ENCODE measurements around the gene EIF5A.

EIF5A gene

DNA sequence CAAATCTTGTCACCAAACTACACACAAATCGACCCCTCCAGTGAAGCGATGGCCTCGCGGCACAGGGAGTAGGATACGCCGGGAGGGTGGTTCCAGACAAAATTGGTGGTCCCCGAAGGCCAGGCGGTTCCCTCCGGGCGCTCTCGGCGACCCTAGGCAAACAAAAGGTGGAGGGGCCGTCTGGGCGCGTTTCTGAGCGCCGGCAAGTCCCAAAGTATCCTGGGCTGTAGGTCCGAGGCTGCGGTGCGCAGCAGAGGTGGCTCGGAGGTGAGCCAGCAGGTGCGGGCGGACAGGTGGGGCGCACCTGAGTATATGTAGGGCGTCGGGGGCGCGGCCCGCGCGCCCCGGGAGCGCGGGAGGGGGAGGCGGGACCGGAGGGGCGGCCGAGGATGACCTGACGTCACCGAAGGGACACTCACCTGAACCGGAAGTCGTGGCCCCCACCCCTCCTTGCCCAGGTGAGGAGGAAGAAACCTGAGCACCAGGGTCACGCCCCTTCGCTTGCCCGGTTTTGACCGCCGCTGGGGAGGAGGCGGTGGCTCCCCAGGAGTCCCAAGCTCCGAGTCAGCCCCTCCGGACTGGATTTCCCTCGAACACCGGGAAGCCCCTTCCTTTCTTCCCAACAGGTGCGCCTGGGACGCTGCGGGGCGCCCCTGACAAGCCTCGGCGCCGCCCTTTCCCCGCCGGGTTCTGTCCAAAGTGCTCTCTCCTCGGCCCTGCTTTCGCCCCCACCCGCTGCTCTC is 45.1 kb upstream of the EIF5A start, which contains the start of gene CLDN7:
Gene CLDN7 (minus strand): TSS at position 287 of the 743 bp plus-strand sequence. CDS start 435 bp downstream, outside the sequence.
- DNase-seq (ENCODE audit: low spot score), result peak; percentile 55
- no peak for TF ChIP-seq CTCF (IDR thresholded peaks at IDR 0.05; ENCODE audit: extremely low read depth, missing control alignments)

- peak; percentile 40 for DNase-seq (ENCODE audit: low spot score)
- TF ChIP-seq CTCF (IDR thresholded peaks at IDR 0.05; ENCODE audit: extremely low read depth, missing control alignments), result no peak
These were observed 44.3 kb upstream of the EIF5A start for GRCh38 chr17:7262935-7263800.

DNA sequence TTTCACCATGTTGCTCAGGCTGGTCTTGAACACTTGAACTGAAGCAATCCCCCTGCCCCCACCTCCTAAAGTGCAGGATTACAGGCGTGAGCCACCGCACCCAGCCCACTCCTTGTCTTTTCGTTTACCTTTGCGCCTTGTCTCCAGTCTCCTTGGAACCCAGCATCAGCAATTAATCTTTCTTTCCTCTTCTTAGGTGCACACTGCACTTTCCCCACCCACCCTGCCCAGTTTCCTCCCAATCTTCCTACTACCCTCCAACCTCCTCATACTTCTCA is 43.7 kb upstream of the EIF5A start:
- no peak for TF ChIP-seq CTCF (IDR thresholded peaks at IDR 0.05; ENCODE audit: extremely low read depth, missing control alignments)
- no peak for DNase-seq (ENCODE audit: low spot score)

DNA sequence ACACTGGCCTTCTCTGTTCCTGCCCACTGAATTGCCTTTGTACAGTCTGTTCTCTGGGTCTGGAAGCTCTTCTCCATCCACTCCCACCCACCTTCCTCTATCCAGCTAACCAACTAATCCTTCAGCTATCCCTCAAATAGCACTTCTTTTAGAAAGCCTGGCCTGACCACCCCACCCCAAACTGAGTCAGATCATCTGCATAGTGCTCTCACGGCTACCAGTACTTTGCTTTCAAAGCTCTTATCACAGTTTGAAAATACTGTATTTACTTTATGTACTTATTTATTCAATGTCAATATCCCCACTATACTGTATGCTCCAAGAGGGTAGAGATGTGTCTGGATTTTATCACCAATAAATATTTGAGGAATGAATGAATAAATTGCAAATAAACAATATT is 40.6 kb upstream of the EIF5A start:
- no peak for TF ChIP-seq CTCF (IDR thresholded peaks at IDR 0.05; ENCODE audit: extremely low read depth, missing control alignments)
- no peak for DNase-seq (ENCODE audit: low spot score)

DNA sequence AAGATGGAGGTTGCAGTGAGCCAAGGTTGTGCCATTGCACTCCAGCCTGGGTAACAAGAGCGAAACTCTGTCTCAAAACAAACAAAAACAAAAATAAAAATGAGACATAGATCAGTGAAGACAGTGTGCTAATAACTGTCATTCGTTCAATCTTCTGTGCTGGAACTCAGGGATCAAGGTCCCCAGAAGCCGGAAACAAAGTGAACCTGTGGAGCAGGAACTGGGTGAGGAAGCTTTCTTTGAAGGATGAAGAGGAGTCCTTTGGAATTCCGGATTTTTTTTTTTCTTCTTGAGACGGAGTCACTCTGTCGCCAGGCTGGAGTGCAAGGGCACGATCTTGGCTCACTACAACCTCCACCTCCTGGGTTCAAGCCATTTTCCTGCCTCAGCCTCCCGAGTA is 28.0 kb upstream of the EIF5A start:
- TF ChIP-seq CTCF (IDR thresholded peaks at IDR 0.05; ENCODE audit: extremely low read depth, missing control alignments), result no peak
- DNase-seq (ENCODE audit: low spot score), result no peak

- peak; percentile 91 for DNase-seq (ENCODE audit: low spot score)
These were observed 26.8 kb upstream of the EIF5A start for GRCh38 chr17:7280519-7281073.

More at GRCh38 chr17:7280519-7281073, 26.8 kb upstream of the EIF5A start:
- peak; percentile 88 for TF ChIP-seq CTCF (IDR thresholded peaks at IDR 0.05; ENCODE audit: extremely low read depth, missing control alignments)
